ENCODE results near the gene CCDC51.
"Not testable (repeated sequence)": the region's sequence is repeated elsewhere in the genome, so short reads cannot be mapped to it uniquely, and the experiment has no call there.

The CCDC51 gene

DNA sequence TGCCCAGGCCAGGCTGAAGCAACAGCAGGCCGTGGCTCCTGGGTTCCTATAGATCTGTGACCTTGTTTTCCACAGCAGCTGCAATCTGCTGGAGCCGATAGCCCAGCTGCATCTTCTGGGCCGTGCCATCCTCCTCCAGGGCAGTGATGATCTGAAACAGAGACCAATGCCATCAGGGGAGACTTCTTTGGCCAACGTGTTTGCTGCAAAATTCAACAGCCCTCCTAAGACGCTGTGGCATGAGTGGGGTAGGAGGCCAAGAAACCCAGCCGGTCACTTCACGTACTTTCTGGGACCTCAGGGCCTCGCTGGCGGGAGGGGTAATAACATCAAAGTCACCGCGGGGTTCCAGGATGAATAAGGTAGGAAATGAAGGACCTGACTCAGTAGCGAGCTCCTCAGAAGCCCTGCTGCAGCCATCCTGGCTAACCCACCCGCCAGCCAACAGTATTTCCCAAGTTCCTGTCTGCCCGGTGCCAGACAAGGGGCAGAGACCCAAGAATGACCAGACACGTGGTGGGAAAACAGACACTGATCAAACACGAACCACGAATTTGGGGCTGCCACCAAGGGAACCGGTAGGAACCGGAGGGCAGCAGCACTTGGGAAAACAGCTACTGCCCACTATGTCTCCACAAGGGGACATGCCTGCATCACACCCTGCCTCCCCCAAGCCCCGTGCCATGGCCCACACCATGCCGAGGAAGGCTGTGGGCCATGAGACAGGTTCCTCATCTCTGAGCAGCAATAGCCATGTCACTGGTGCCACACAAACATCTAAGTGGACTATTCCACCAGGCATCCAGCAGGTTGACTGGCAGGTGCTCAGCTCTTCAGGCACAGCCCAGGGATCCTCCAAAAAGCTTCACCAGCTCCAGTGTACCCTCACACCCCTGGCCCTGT lies 35.2 kb downstream of the CCDC51 start:
- DNase-seq: no peak

GRCh38 chr3:48403533-48404439 lies 36.1 kb downstream of the CCDC51 start:
- no peak for DNase-seq

DNA sequence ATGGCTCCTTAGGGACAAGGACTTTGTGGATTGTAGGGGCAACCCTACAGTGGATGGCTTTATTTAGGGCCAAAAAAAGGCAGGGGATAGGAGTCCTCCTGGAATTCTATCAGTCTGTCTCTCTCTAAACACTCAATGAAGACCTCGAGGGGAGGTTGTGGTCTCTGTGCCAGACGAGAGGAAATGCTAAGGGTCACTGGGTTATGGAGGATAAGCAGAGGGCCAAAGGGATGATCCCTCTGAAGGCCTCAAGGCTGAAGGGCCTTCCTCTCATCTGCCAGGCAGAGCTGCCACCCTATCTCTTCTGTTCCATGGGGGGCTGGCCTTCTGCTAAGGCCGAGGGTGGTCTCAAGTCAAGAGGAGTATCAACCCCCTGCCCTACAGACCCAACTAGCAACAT lies 37.0 kb downstream of the CCDC51 start:
- DNase-seq: no peak

DNA sequence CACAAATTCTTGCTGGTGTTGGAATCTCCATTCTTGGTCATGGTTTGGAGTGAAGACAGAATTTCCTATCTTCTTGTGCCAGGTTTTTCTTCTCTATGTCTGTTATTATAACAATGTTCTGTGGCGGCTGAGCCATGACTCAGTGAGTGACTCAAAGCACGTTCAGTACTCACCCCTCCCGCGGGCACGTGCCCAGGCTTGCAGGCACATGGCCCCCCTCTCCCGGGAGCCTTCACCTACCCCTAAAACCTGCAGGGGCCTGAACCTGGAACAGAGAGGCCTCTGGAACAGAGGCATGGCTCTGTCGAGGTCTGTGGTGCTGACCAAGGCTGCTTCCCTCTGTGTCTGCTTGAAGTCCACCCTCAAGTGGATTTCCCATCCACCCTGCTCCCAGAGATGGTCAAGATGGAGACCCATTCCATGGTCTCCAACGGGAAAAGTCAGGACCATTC lies 37.6 kb downstream of the CCDC51 start:
- no peak for DNase-seq

DNA sequence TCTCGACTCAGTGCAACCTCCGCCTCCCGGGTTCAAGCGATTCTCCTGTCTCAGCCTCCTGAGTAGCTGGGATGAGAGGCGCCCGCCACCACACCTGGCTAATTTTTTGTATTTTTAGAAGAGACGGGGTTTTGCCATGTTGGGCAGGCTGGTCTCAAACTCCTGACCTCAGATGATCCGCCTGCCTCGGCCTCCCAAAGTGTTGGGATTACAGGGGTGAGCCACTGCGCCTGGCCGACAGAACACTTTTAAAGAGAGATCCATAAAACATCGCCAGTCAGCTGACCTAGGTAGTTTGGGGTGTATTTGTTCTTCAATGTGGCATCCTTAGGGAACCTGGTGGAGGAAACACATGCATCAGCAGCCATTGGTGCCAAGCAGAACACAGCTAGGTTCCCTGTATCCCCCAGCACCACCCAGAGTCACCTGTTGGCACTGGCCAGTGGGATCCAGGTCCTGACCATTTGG lies 38.5 kb downstream of the CCDC51 start:
- DNase-seq: not testable (repeated sequence)

- DNase-seq: peak; percentile 19 to 20
Measured at GRCh38 chr3:48400824-48401433, 39.0 kb downstream of the CCDC51 start.

- no peak for DNase-seq
Measured at GRCh38 chr3:48399387-48400172, 40.3 kb downstream of the CCDC51 start.

DNA sequence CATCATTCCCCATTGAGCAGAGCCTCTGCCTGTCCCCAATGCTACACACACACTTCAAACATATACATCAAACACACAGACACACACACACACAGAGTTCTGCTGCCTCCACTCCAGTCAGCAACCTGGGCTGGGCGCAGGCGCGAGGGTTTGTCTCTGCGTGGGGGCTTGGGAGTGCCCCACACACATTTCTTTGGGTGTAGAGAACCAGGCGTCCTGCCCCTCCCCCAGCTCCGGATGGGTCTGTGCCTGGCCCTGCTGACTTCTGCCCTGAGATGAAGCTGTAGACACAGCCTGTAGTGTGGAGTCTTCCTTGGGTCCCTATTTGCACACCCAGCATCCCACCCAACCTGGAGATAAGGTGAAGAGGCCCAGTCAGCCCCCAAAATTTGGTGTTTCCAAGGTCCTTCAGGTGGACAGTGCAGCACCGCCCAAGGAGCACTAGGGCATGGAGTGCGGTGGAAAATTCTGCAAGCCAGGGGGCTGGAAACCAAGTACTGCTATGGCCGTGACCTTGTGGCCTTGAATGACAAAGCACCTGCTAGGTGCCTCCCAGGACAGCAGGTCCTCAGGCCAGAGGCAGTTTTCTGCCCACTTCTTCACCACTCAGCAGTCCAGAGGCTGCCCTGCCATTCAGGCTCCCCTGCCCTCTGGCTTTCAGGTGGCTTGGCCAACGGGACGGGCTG lies 41.1 kb downstream of the CCDC51 start:
- DNase-seq: no peak

GRCh38 chr3:48397767-48398681 lies 41.9 kb downstream of the CCDC51 start:
- no peak for DNase-seq

DNA sequence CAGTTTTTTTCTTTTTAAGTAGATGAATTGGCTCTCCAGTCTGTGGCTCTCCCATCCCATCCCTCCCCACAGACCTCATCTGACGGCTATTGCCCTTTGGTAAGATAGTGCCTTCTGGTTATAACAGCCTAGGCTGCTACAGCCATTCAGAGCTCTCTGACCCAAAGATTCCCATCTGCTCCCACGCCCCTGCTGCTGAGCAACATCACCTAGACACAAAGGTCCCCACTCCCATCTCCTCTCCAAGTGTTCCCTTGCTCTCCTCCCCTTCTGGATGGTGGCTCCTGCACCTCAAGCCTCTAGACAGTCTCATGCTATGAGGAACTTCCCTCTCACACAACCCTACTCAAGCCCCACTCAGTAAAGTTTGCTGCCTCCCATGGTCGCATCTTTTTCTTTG lies 44.2 kb downstream of the CCDC51 start:
- DNase-seq: no peak

DNA sequence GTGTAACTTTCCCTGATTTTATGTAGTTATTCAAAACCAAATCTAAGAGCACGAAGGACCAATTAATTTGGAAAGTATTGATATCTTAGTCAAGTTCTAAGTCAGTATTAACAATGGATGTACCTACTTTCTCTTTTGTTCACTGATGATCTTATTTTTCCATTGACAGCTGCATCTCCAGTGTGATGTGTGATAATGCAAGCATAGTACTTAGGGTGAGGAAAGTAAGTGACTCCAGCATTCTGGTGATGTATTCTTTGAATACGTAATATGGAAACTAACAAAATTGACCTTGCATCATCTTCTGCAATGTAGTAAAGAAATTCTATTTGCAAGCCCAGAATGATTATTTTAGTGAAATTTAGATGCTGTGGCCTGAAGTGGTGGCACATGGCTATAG lies 45.5 kb downstream of the CCDC51 start:
- no peak for DNase-seq

GRCh38 chr3:48388966-48389365 lies 51.0 kb downstream of the CCDC51 start:
- no peak for DNase-seq

GRCh38 chr3:48387634-48388033 lies 52.3 kb downstream of the CCDC51 start:
- no peak for DNase-seq
